8988T (cell line): ENCODE data around the gene BLOC1S6.

Source experiments
- DNase-seq: peaks from one replicate; pipeline ENCODE4 v3.0.0; 2011

Gene BLOC1S6

GRCh38 chr15:45587095-45587862 lies at the start of gene BLOC1S6:
TSS of gene BLOC1S6 (plus strand) at chr15:45587379. CDS start at chr15:45587444, 65 bp downstream.
- DNase-seq = peak; percentile 23

GRCh38 chr15:45539680-45540079 lies 47.5 kb upstream of the BLOC1S6 start:
- no peak for DNase-seq

- DNase-seq = no peak
These were observed 46.6 kb upstream of the BLOC1S6 start for GRCh38 chr15:45540531-45540930.

GRCh38 chr15:45543051-45543450 lies 44.1 kb upstream of the BLOC1S6 start:
- DNase-seq = no peak

GRCh38 chr15:45544266-45545023 lies 42.7 kb upstream of the BLOC1S6 start:
- no peak for DNase-seq

- DNase-seq = no peak
These were observed 40.4 kb upstream of the BLOC1S6 start for GRCh38 chr15:45546789-45547188.

- DNase-seq = no peak
These were observed 38.2 kb upstream of the BLOC1S6 start for GRCh38 chr15:45548753-45549520.

GRCh38 chr15:45549541-45550220 lies 37.5 kb upstream of the BLOC1S6 start:
- DNase-seq = no peak

- no peak for DNase-seq
These were observed 36.7 kb upstream of the BLOC1S6 start for GRCh38 chr15:45550436-45550835.

- no peak for DNase-seq
These were observed 35.5 kb upstream of the BLOC1S6 start for GRCh38 chr15:45551676-45552075.

- no peak for DNase-seq
These were observed 31.1 kb upstream of the BLOC1S6 start for GRCh38 chr15:45555934-45556608.

- no peak for DNase-seq
These were observed 14.6 kb upstream of the BLOC1S6 start for GRCh38 chr15:45572617-45573016.

GRCh38 chr15:45573961-45574629 lies 13.1 kb upstream of the BLOC1S6 start:
- no peak for DNase-seq

- DNase-seq = no peak
These were observed 5.3 kb upstream of the BLOC1S6 start for GRCh38 chr15:45581919-45582318.

GRCh38 chr15:45583731-45584639 lies 3.2 kb upstream of the BLOC1S6 start:
- no peak for DNase-seq

GRCh38 chr15:45585069-45585791 lies 1.9 kb upstream of the BLOC1S6 start:
- DNase-seq = no peak

GRCh38 chr15:45586125-45586524 lies 1.1 kb upstream of the BLOC1S6 start:
- no peak for DNase-seq

- DNase-seq = no peak
These were observed 531 bp upstream of the BLOC1S6 start for GRCh38 chr15:45586601-45587094.

- no peak for DNase-seq
These were observed 638 bp downstream of the BLOC1S6 start for GRCh38 chr15:45587863-45588170.
